Osteoblast (primary cell): Measurements from ENCODE around the gene LACTB. TPM values are rescaled to one million over a fixed set of nuclear protein-coding genes. Genes with fewer than 3 reads are reported as not detected.

Source experiments
- DNase-seq: peaks from one replicate; pipeline ENCODE4 v3.0.0; 2011; ENCODE audit warnings: low spot score, mixed read lengths; ENCODE audit not compliant: insufficient read length; ENCODE audit errors: missing footprints
- H2AFZ ChIP-seq: 2 replicates; pipeline ENCODE4 v1.6.0; 2011; ENCODE audit warnings: mild to moderate bottlenecking, low read length
- H3K27ac ChIP-seq: 2 replicates; pipeline ENCODE4 v1.5.1; 2011; ENCODE audit warnings: mild to moderate bottlenecking, low read depth, low read length, moderate library complexity
- H3K27me3 ChIP-seq: 2 replicates; pipeline ENCODE4 v1.6.0; 2012; ENCODE audit warnings: mild to moderate bottlenecking, control low read depth, inconsistent platforms, low read length, moderate library complexity; ENCODE audit not compliant: insufficient read depth
- H3K36me3 ChIP-seq: 2 replicates; pipeline ENCODE4 v1.5.1; 2011; ENCODE audit warnings: mild to moderate bottlenecking, low read length, control low read depth, moderate library complexity; ENCODE audit not compliant: insufficient read depth
- H3K4me1 ChIP-seq: 2 replicates; pipeline ENCODE4 v1.5.1; 2011; ENCODE audit warnings: mild to moderate bottlenecking, low read length, control low read depth, moderate library complexity; ENCODE audit not compliant: insufficient read depth
- H3K4me2 ChIP-seq: 2 replicates; pipeline ENCODE4 v1.6.0; 2011; ENCODE audit warnings: mild to moderate bottlenecking, low read length; ENCODE audit not compliant: insufficient read depth
- H3K4me3 ChIP-seq: fragments of 200-600 bp; sonication (generic); 3 replicates; pipeline ENCODE4 v1.5.1; 2012; ENCODE audit warnings: mild to moderate bottlenecking, low read length, inconsistent platforms; ENCODE audit not compliant: insufficient read depth
- H3K79me2 ChIP-seq: 2 replicates; pipeline ENCODE4 v1.6.0; 2012; ENCODE audit warnings: mild to moderate bottlenecking, low read length, control low read depth, inconsistent platforms; ENCODE audit not compliant: insufficient read depth
- H3K9me3 ChIP-seq: 2 replicates; pipeline ENCODE4 v1.5.1; 2011; ENCODE audit warnings: low read depth, low read length, control low read depth
- H4K20me1 ChIP-seq: 2 replicates; pipeline ENCODE4 v1.6.0; 2012; ENCODE audit warnings: mild to moderate bottlenecking, low read length, control low read depth; ENCODE audit not compliant: insufficient read depth
- CTCF ChIP-seq: IDR thresholded peaks from 2 replicates; pipeline ENCODE4 v1.5.1; 2011; ENCODE audit warnings: mild to moderate bottlenecking, low read depth, low read length, moderate library complexity; ENCODE audit errors: extremely low read depth
- total RNA-seq: library from RNA; depleted of rRNA; stranded (reverse); fragments of >200 nt; gene quantifications from 2 replicates; pipeline ENCODE4 v1.2.3, GENCODE V29; 2012

LACTB gene
- total RNA-seq, 1 donor: 52.8 TPM

- Histone ChIP-seq H3K4me2 (no peak overlapping the region), H2AFZ (no peak overlapping the region), H4K20me1 (no peaks in the 10 kb centered on the region), H3K9me3 (no peaks in the 10 kb centered on the region), H3K4me3 (no peak overlapping the region), H3K36me3 (no peaks in the 10 kb centered on the region), H3K4me1 (peaks cover 23% of the 10 kb centered on the region), H3K79me2 (no peaks in the 10 kb centered on the region), H3K27ac (no peak overlapping the region), H3K27me3 (no peaks in the 10 kb centered on the region)
- TF ChIP-seq CTCF: no peak
- DNase-seq: peak; percentile 73
Measured at GRCh38 chr15:63079947-63080626, 41.6 kb upstream of the LACTB start.

- Histone ChIP-seq H3K9me3 (no peaks in the 10 kb centered on the region), H3K27me3 (no peaks in the 10 kb centered on the region), H3K27ac (no peak overlapping the region), H3K4me2 (no peak overlapping the region), H3K79me2 (no peaks in the 10 kb centered on the region), H2AFZ (no peak overlapping the region), H3K4me3 (no peak overlapping the region), H3K4me1 (peaks cover 16% of the 10 kb centered on the region), H3K36me3 (no peaks in the 10 kb centered on the region), H4K20me1 (no peaks in the 10 kb centered on the region)
- DNase-seq: no peak
- TF ChIP-seq CTCF: no peak
Measured at GRCh38 chr15:63080634-63081250, 40.9 kb upstream of the LACTB start.

GRCh38 chr15:63082366-63082765 lies 39.3 kb upstream of the LACTB start:
- no peaks in the 10 kb centered on the region for H4K20me1 ChIP-seq
- H3K4me1 ChIP-seq: peaks cover 9% of the 10 kb centered on the region
- H3K9me3 ChIP-seq: no peaks in the 10 kb centered on the region
- no peaks in the 10 kb centered on the region for H3K79me2 ChIP-seq
- no peak overlapping the region for H3K4me2 ChIP-seq
- TF ChIP-seq CTCF: no peak
- no peak for DNase-seq
- H2AFZ ChIP-seq: no peak overlapping the region
- no peaks in the 10 kb centered on the region for H3K36me3 ChIP-seq
- no peak overlapping the region for H3K27ac ChIP-seq
- H3K4me3 ChIP-seq: no peak overlapping the region
- no peaks in the 10 kb centered on the region for H3K27me3 ChIP-seq

GRCh38 chr15:63083044-63083443 lies 38.6 kb upstream of the LACTB start:
- Histone ChIP-seq H4K20me1 (no peaks in the 10 kb centered on the region), H3K4me1 (peaks cover 10% of the 10 kb centered on the region), H3K79me2 (no peaks in the 10 kb centered on the region), H3K27ac (no peak overlapping the region), H3K4me2 (no peak overlapping the region), H3K4me3 (no peak overlapping the region), H3K9me3 (no peaks in the 10 kb centered on the region), H2AFZ (no peak overlapping the region), H3K27me3 (no peaks in the 10 kb centered on the region), H3K36me3 (no peaks in the 10 kb centered on the region)
- no peak for TF ChIP-seq CTCF
- no peak for DNase-seq
